Effector memory CD8-positive, alpha-beta T cell (primary cell): ENCODE data around the gene CEP164.

Experiments
- ATAC-seq: fragments of 150-1000 bp; cut with Tn5 transposase; replicated peaks from 2 replicates; pipeline ENCODE4 v1.10.0; 2021; ENCODE audit warnings: mild to moderate bottlenecking, moderate library complexity
- DNase-seq, 3 experiments: peaks; one replicate each; pipeline ENCODE4 v3.0.0; 2021
- H3K27ac Mint-ChIP-seq, 2 donors: one replicate each; pipeline ENCODE4 v1.8.0; 2022; ENCODE audit warnings: mild to moderate bottlenecking in 2 of 2, mixed read lengths in 2 of 2, moderate library complexity in 2 of 2
- H3K27me3 Mint-ChIP-seq, 2 donors: one replicate each; pipeline ENCODE4 v1.8.0; 2022; ENCODE audit warnings: mixed read lengths in 2 of 2
- H3K36me3 Mint-ChIP-seq: one replicate; pipeline ENCODE4 v1.8.0; 2022; ENCODE audit warnings: mild to moderate bottlenecking, moderate library complexity, mixed read lengths; ENCODE audit not compliant: insufficient read depth
- H3K4me1 Mint-ChIP-seq, 2 donors: one replicate each; pipeline ENCODE4 v1.8.0; 2022; ENCODE audit warnings: low read depth in 2 of 2, mixed read lengths in 2 of 2
- H3K4me3 Mint-ChIP-seq, 2 donors: one replicate each; pipeline ENCODE4 v1.8.0; 2022; ENCODE audit warnings: mild to moderate bottlenecking in 2 of 2, mixed read lengths in 2 of 2, moderate library complexity in 2 of 2
- H3K9me3 Mint-ChIP-seq, 2 donors: one replicate each; pipeline ENCODE4 v1.8.0; 2022; ENCODE audit warnings: mixed read lengths in 2 of 2

Gene CEP164

GRCh38 chr11:117296881-117297280 lies 30.8 kb upstream of the CEP164 start:
- no peak for DNase-seq
- Mint-ChIP-seq H3K4me1 (peaks cover 0 to 5% of the 10 kb centered on the region in 2 donors), H3K27ac (no peak overlapping the region), H3K27me3 (peaks cover 14 to 20% of the 10 kb centered on the region in 2 donors), H3K4me3 (no peak overlapping the region), H3K9me3 (no peaks in the 10 kb centered on the region), H3K36me3 (no peaks in the 10 kb centered on the region)
- ATAC-seq, result no peak

GRCh38 chr11:117298195-117298594 lies 29.5 kb upstream of the CEP164 start:
- DNase-seq (no peak), ATAC-seq (no peak)
- Mint-ChIP-seq H3K4me1 (peaks cover 0 to 5% of the 10 kb centered on the region in 2 donors), H3K27me3 (peaks cover 22 to 29% of the 10 kb centered on the region in 2 donors), H3K36me3 (no peaks in the 10 kb centered on the region), H3K4me3 (no peak overlapping the region), H3K27ac (peak overlapping the region in 1 of 2 donors; percentile 80), H3K9me3 (no peaks in the 10 kb centered on the region)

- no peak for DNase-seq
- peak overlapping the region in 1 of 2 donors; percentile 60 for H3K27ac Mint-ChIP-seq
- peaks cover 22 to 29% of the 10 kb centered on the region in 2 donors for H3K27me3 Mint-ChIP-seq
- no peak overlapping the region for H3K4me3 Mint-ChIP-seq
- peaks cover 0 to 5% of the 10 kb centered on the region in 2 donors for H3K4me1 Mint-ChIP-seq
- H3K9me3 Mint-ChIP-seq, result no peaks in the 10 kb centered on the region
- no peak for ATAC-seq
- H3K36me3 Mint-ChIP-seq, result no peaks in the 10 kb centered on the region
Observed at GRCh38 chr11:117299351-117300282, 28.0 kb upstream of the CEP164 start.

GRCh38 chr11:117300283-117300663 lies 27.4 kb upstream of the CEP164 start:
- Mint-ChIP-seq H3K9me3 (no peaks in the 10 kb centered on the region), H3K36me3 (no peaks in the 10 kb centered on the region), H3K4me1 (peaks cover 0 to 5% of the 10 kb centered on the region in 2 donors), H3K27ac (peak overlapping the region in 1 of 2 donors; percentile 60), H3K4me3 (no peak overlapping the region), H3K27me3 (peaks cover 22 to 29% of the 10 kb centered on the region in 2 donors)
- ATAC-seq (no peak), DNase-seq (no peak)

- Mint-ChIP-seq H3K27me3 (peaks cover 22 to 29% of the 10 kb centered on the region in 2 donors), H3K27ac (peak overlapping the region in 1 of 2 donors; percentile 3), H3K4me1 (peaks cover 0 to 5% of the 10 kb centered on the region in 2 donors), H3K9me3 (no peaks in the 10 kb centered on the region), H3K36me3 (no peaks in the 10 kb centered on the region), H3K4me3 (no peak overlapping the region)
- ATAC-seq (no peak), DNase-seq (no peak)
Observed at GRCh38 chr11:117300773-117301172, 26.9 kb upstream of the CEP164 start.

GRCh38 chr11:117302228-117302627 lies 25.4 kb upstream of the CEP164 start:
- no peak overlapping the region for H3K27ac Mint-ChIP-seq
- H3K4me3 Mint-ChIP-seq, result no peak overlapping the region
- no peaks in the 10 kb centered on the region for H3K9me3 Mint-ChIP-seq
- peaks cover 0 to 5% of the 10 kb centered on the region in 2 donors for H3K4me1 Mint-ChIP-seq
- no peak for DNase-seq
- H3K27me3 Mint-ChIP-seq, result peaks cover 28 to 42% of the 10 kb centered on the region in 2 donors
- no peak for ATAC-seq
- no peaks in the 10 kb centered on the region for H3K36me3 Mint-ChIP-seq

- ATAC-seq (no peak), DNase-seq (no peak)
- H3K27me3 Mint-ChIP-seq, result peaks cover 33 to 44% of the 10 kb centered on the region in 2 donors
- peaks cover 0 to 5% of the 10 kb centered on the region in 2 donors for H3K4me1 Mint-ChIP-seq
- H3K27ac Mint-ChIP-seq, result no peak overlapping the region
- H3K4me3 Mint-ChIP-seq, result no peak overlapping the region
- no peaks in the 10 kb centered on the region for H3K9me3 Mint-ChIP-seq
- H3K36me3 Mint-ChIP-seq, result no peaks in the 10 kb centered on the region
Observed at GRCh38 chr11:117303101-117303500, 24.6 kb upstream of the CEP164 start.

- H3K36me3 Mint-ChIP-seq, result no peaks in the 10 kb centered on the region
- peaks cover 2 to 5% of the 10 kb centered on the region in 2 donors for H3K4me1 Mint-ChIP-seq
- no peak overlapping the region for H3K4me3 Mint-ChIP-seq
- H3K9me3 Mint-ChIP-seq, result no peaks in the 10 kb centered on the region
- H3K27me3 Mint-ChIP-seq, result peaks cover 33 to 47% of the 10 kb centered on the region in 2 donors
- H3K27ac Mint-ChIP-seq, result no peak overlapping the region
- ATAC-seq, result no peak
- no peak for DNase-seq
Observed at GRCh38 chr11:117303646-117304315, 23.9 kb upstream of the CEP164 start.

GRCh38 chr11:117305145-117305544 lies 22.5 kb upstream of the CEP164 start:
- DNase-seq (no peak), ATAC-seq (no peak)
- Mint-ChIP-seq H3K36me3 (no peaks in the 10 kb centered on the region), H3K4me3 (no peak overlapping the region), H3K27me3 (peaks cover 41 to 56% of the 10 kb centered on the region in 2 donors), H3K4me1 (peaks cover 2 to 5% of the 10 kb centered on the region in 2 donors), H3K9me3 (no peaks in the 10 kb centered on the region), H3K27ac (no peak overlapping the region)

GRCh38 chr11:117309310-117309709 lies 18.3 kb upstream of the CEP164 start:
- peaks cover 3% of the 10 kb centered on the region for H3K36me3 Mint-ChIP-seq

GRCh38 chr11:117313091-117313490 lies 14.6 kb upstream of the CEP164 start:
- H3K27me3 Mint-ChIP-seq, result peaks cover 23 to 70% of the 10 kb centered on the region in 2 donors
- no peak for DNase-seq

More at GRCh38 chr11:117309310-117309709, 18.3 kb upstream of the CEP164 start:
- Mint-ChIP-seq H3K4me1 (peaks cover 0 to 4% of the 10 kb centered on the region in 2 donors), H3K27ac (no peak overlapping the region), H3K4me3 (no peak overlapping the region), H3K9me3 (no peaks in the 10 kb centered on the region), H3K27me3 (peaks cover 26 to 52% of the 10 kb centered on the region in 2 donors)
- ATAC-seq, result no peak
- no peak for DNase-seq

GRCh38 chr11:117313828-117314768 lies 13.6 kb upstream of the CEP164 start:
- peaks cover 20 to 63% of the 10 kb centered on the region in 2 donors for H3K27me3 Mint-ChIP-seq
- no peak overlapping the region for H3K27ac Mint-ChIP-seq
- H3K4me3 Mint-ChIP-seq, result peak overlapping the region; percentile 56 to 57
- H3K4me1 Mint-ChIP-seq, result peaks cover 6 to 8% of the 10 kb centered on the region in 2 donors
- peaks cover 3% of the 10 kb centered on the region for H3K36me3 Mint-ChIP-seq
- H3K9me3 Mint-ChIP-seq, result no peaks in the 10 kb centered on the region
- DNase-seq (no peak), ATAC-seq (no peak)

More at GRCh38 chr11:117313091-117313490, 14.6 kb upstream of the CEP164 start:
- Mint-ChIP-seq H3K4me3 (no peak overlapping the region), H3K4me1 (peaks cover 6 to 10% of the 10 kb centered on the region in 2 donors), H3K27ac (no peak overlapping the region), H3K9me3 (no peaks in the 10 kb centered on the region), H3K36me3 (peaks cover 3% of the 10 kb centered on the region)
- no peak for ATAC-seq

GRCh38 chr11:117314840-117315239 lies 12.8 kb upstream of the CEP164 start:
- DNase-seq (no peak), ATAC-seq (no peak)
- peaks cover 6 to 8% of the 10 kb centered on the region in 2 donors for H3K4me1 Mint-ChIP-seq
- H3K36me3 Mint-ChIP-seq, result peaks cover 3% of the 10 kb centered on the region
- peak overlapping the region; percentile 56 to 57 for H3K4me3 Mint-ChIP-seq
- H3K27me3 Mint-ChIP-seq, result peaks cover 15 to 56% of the 10 kb centered on the region in 2 donors
- H3K27ac Mint-ChIP-seq, result no peak overlapping the region
- no peaks in the 10 kb centered on the region for H3K9me3 Mint-ChIP-seq
